A673 (cell line): ENCODE measurements around the gene BCAS1.

ENCODE experiments used
- CTCF ChIP-seq: fragments of 300-800, 200-600 bp; sonication (generic); conservative IDR thresholded peaks from 2 replicates; pipeline ENCODE4 v1.5.1; 2017; ENCODE audit warnings: low read depth, mild to moderate bottlenecking, antibody characterized with exemption, low read length, moderate library complexity, mixed read lengths
- EZH2 ChIP-seq: fragments of 200-600 bp; sonication (generic); IDR thresholded peaks from 2 replicates; pipeline ENCODE4 v1.6.1; 2017; ENCODE audit warnings: borderline replicate concordance, low read depth, mild to moderate bottlenecking, mixed read lengths, antibody characterized with exemption, low read length; ENCODE audit not compliant: poor library complexity, severe bottlenecking

GRCh38 chr20:54085425-54085824 lies 15.0 kb upstream of the BCAS1 start:
- no peak for TF ChIP-seq CTCF
- no peak for TF ChIP-seq EZH2
